GM12872 (cell line): Measurements from ENCODE around the gene TMEM132C.

ENCODE experiments used
- CTCF ChIP-seq: IDR thresholded peaks from 3 replicates; pipeline ENCODE4 v1.5.1; 2011; ENCODE audit warnings: low read depth, mild to moderate bottlenecking, low read length, moderate library complexity; ENCODE audit not compliant: insufficient read depth

TMEM132C gene

GRCh38 chr12:128537668-128538067 is 270.7 kb downstream of the TMEM132C start:
- no peak for TF ChIP-seq CTCF

GRCh38 chr12:128542844-128543243 is 275.9 kb downstream of the TMEM132C start:
- no peak for TF ChIP-seq CTCF

- no peak for TF ChIP-seq CTCF
These were observed 276.5 kb downstream of the TMEM132C start for GRCh38 chr12:128543460-128543859.

GRCh38 chr12:128543971-128544370 is 277.0 kb downstream of the TMEM132C start:
- no peak for TF ChIP-seq CTCF

- no peak for TF ChIP-seq CTCF
These were observed 282.0 kb downstream of the TMEM132C start for GRCh38 chr12:128548949-128549348.

- no peak for TF ChIP-seq CTCF
These were observed 282.7 kb downstream of the TMEM132C start for GRCh38 chr12:128549601-128550218.

- no peak for TF ChIP-seq CTCF
These were observed 284.3 kb downstream of the TMEM132C start for GRCh38 chr12:128551266-128551665.
